GM21390 (cell line): ENCODE results near the gene CSF3R.
"Not testable (repeated sequence)": the region's sequence is repeated elsewhere in the genome, so short reads cannot be mapped to it uniquely, and the experiment has no call there.

ENCODE experiments used
- ATAC-seq: cut with Tn5 transposase; IDR thresholded peaks from one replicate; pipeline ENCODE4 v1.9.1; 2021; ENCODE audit not compliant: unreplicated experiment

Gene CSF3R

GRCh38 chr1:36513676-36514473, 31.2 kb upstream of the CSF3R start:
- no peak for ATAC-seq

- ATAC-seq = no peak
Observed at GRCh38 chr1:36512842-36513241, 30.1 kb upstream of the CSF3R start.

GRCh38 chr1:36511804-36512798, 29.4 kb upstream of the CSF3R start:
- no peak for ATAC-seq

- not testable (repeated sequence) for ATAC-seq
Observed at GRCh38 chr1:36511220-36511619, 28.5 kb upstream of the CSF3R start.

- ATAC-seq = no peak
Observed at GRCh38 chr1:36510418-36510817, 27.7 kb upstream of the CSF3R start.

- no peak for ATAC-seq
Observed at GRCh38 chr1:36508257-36508656, 25.5 kb upstream of the CSF3R start.

- ATAC-seq = no peak
Observed at GRCh38 chr1:36506276-36506920, 23.7 kb upstream of the CSF3R start.

GRCh38 chr1:36503733-36504132, 21.0 kb upstream of the CSF3R start:
- no peak for ATAC-seq

- ATAC-seq = no peak
Observed at GRCh38 chr1:36503159-36503558, 20.4 kb upstream of the CSF3R start.

- ATAC-seq = no peak
Observed at GRCh38 chr1:36502616-36503015, 19.9 kb upstream of the CSF3R start.

- ATAC-seq = not testable (repeated sequence)
Observed at GRCh38 chr1:36501911-36502310, 19.2 kb upstream of the CSF3R start.

- no peak for ATAC-seq
Observed at GRCh38 chr1:36497207-36497606, 14.5 kb upstream of the CSF3R start.

- ATAC-seq = no peak
Observed at GRCh38 chr1:36494971-36495370, 12.3 kb upstream of the CSF3R start.

- no peak for ATAC-seq
Observed at GRCh38 chr1:36493524-36493923, 10.8 kb upstream of the CSF3R start.

- ATAC-seq = no peak
Observed at GRCh38 chr1:36492491-36492890, 9.8 kb upstream of the CSF3R start.

GRCh38 chr1:36489258-36490051, 6.7 kb upstream of the CSF3R start:
- ATAC-seq = not testable (repeated sequence)

GRCh38 chr1:36487906-36488305, 5.2 kb upstream of the CSF3R start:
- ATAC-seq = no peak

GRCh38 chr1:36487336-36487725, 4.6 kb upstream of the CSF3R start:
- ATAC-seq = not testable (repeated sequence)

GRCh38 chr1:36486439-36487335, 4.0 kb upstream of the CSF3R start:
- ATAC-seq = no peak

GRCh38 chr1:36486093-36486438, 3.4 kb upstream of the CSF3R start:
- no peak for ATAC-seq
